ENCODE results near the gene AFM. TPM values are rescaled to one million over a fixed set of nuclear protein-coding genes. Genes with fewer than 3 reads are reported as not detected.

The AFM gene
- total RNA-seq, 1 donor from 2014 or later: not detected

Other genes starting within 250 kb of the AFM start
- 48.2 and 62.5 TPM in 2 replicates for gene ANKRD17, start 222.9 kb upstream of the AFM start, total RNA-seq
- gene ALB, start 77.5 kb upstream of the AFM start, total RNA-seq: not detected in 2 replicates
- gene AFP, start 45.5 kb upstream of the AFM start, total RNA-seq: not detected in 2 replicates
- 0.24 TPM in 1 of 2 replicates, not detected in the other for gene RASSF6, start 138.7 kb downstream of the AFM start, total RNA-seq